H1 (cell line): ENCODE measurements around the gene KANSL1. TPM values are rescaled to one million over a fixed set of nuclear protein-coding genes. Genes with fewer than 3 reads are reported as not detected.

ENCODE experiments used
- CTCF ChIA-PET: fragments of 300-600 bp; sonication (Branson Sonifier 250); formaldehyde crosslinking; loops from one replicate; lab custom pipeline; 2021; ENCODE audit not compliant: partially characterized antibody; lab: Charles Lee
- POLR2A ChIA-PET: fragments of 300-600 bp; sonication (Branson Sonifier 250); formaldehyde crosslinking; loops from one replicate; lab custom pipeline; 2021; ENCODE audit warnings: inconsistent platforms; ENCODE audit not compliant: partially characterized antibody; lab: Charles Lee
- DNase-seq, 2 experiments: peaks; one replicate each; pipeline versions ENCODE4 v3.0.0 to v3.0.0-alpha.2; 2010 to 2022; ENCODE audit warnings: low spot score in 2 of 2, low read depth in 1 of 2, mixed read lengths in 1 of 2
- FAIRE-seq: peaks from 2 replicates; lab custom pipeline; 2011; peaks lifted over from hg19 to GRCh38; lab: Jason Lieb, UNC
- H2AFZ ChIP-seq: 2 replicates; pipeline ENCODE4 v1.8.1; 2012; ENCODE audit warnings: low read length, inconsistent platforms
- H2AK5ac ChIP-seq: 2 replicates; pipeline ENCODE4 v1.6.1; 2013; ENCODE audit warnings: low read depth, low read length
- H2BK120ac ChIP-seq: replicated peaks from 2 replicates; pipeline ENCODE3; 2013; ENCODE audit warnings: low read depth, low read length, inconsistent platforms
- H2BK12ac ChIP-seq: 2 replicates; pipeline ENCODE4 v1.6.1; 2013; ENCODE audit warnings: low read depth, low read length
- H2BK15ac ChIP-seq: 2 replicates; pipeline ENCODE4 v1.6.1; 2013; ENCODE audit warnings: low read length
- H2BK20ac ChIP-seq: 2 replicates; pipeline ENCODE4 v1.6.1; 2013; ENCODE audit warnings: low read length
- H2BK5ac ChIP-seq: 2 replicates; pipeline ENCODE4 v1.6.1; 2013; ENCODE audit warnings: low read depth, low read length
- H3K14ac ChIP-seq: 2 replicates; pipeline ENCODE4 v1.6.1; 2013; ENCODE audit warnings: inconsistent platforms; ENCODE audit not compliant: insufficient read length
- H3K18ac ChIP-seq: 2 replicates; pipeline ENCODE4 v1.6.1; 2013; ENCODE audit warnings: low read length; ENCODE audit errors: extremely low read depth
- H3K23ac ChIP-seq: 2 replicates; pipeline ENCODE4 v1.6.1; 2013; ENCODE audit warnings: inconsistent platforms; ENCODE audit not compliant: insufficient read length
- H3K23me2 ChIP-seq: 2 replicates; pipeline ENCODE4 v1.6.1; 2013; ENCODE audit warnings: low read depth, low read length
- H3K27ac ChIP-seq: 2 replicates; pipeline ENCODE4 v1.6.1; 2011; ENCODE audit warnings: low read depth, low read length, inconsistent platforms
- H3K27me3 ChIP-seq, 4 experiments: replicated peaks in 1 of 4; 1 replicate in 1 of 4; 2 replicates in 3 of 4; pipeline versions ENCODE4 v1.6.1 to v1.8.1; 2011 to 2013; ENCODE audit warnings: low read length in 3 of 4, mild to moderate bottlenecking in 3 of 4, inconsistent platforms in 2 of 4, mixed read lengths in 2 of 4, moderate library complexity in 1 of 4; ENCODE audit not compliant: control insufficient read depth in 3 of 4, insufficient read depth in 3 of 4; ENCODE audit errors: extremely low read depth in 1 of 4
- H3K36me3 ChIP-seq, 4 experiments: 2 replicates each; pipeline versions ENCODE4 v1.6.1 to v1.8.1; 2011 to 2013; ENCODE audit warnings: mild to moderate bottlenecking in 4 of 4, low read length in 3 of 4, moderate library complexity in 2 of 4, control low read depth in 1 of 4, inconsistent platforms in 1 of 4; ENCODE audit not compliant: insufficient read depth in 4 of 4, control insufficient read depth in 2 of 4
- H3K4ac ChIP-seq: replicated peaks from 2 replicates; pipeline ENCODE3; 2013; ENCODE audit warnings: low read length, low read depth, mixed read lengths, inconsistent platforms; ENCODE audit not compliant: insufficient read length
- H3K4me1 ChIP-seq, 4 experiments: replicated peaks in 1 of 4; 1 replicate in 1 of 4; 2 replicates in 3 of 4; pipeline versions ENCODE4 v1.6.1 to v1.8.1; 2011 to 2013; ENCODE audit warnings: low read length in 3 of 4, inconsistent platforms in 2 of 4, mixed read lengths in 1 of 4; ENCODE audit not compliant: insufficient read depth in 4 of 4, control insufficient read depth in 3 of 4
- H3K4me2 ChIP-seq, 2 experiments: 2 replicates each; pipeline versions ENCODE4 v1.6.1 to v1.8.1; 2011 to 2013; ENCODE audit warnings: low read depth in 2 of 2, low read length in 2 of 2, control low read depth in 1 of 2, inconsistent platforms in 1 of 2, mild to moderate bottlenecking in 1 of 2; ENCODE audit not compliant: insufficient read depth in 1 of 2
- H3K4me3 ChIP-seq, 4 experiments: fragments of 200-600, 300-600 bp in 1 of 4; sonication (generic), shearing (Covaris generic), sonication (Bioruptor Twin) in 1 of 4; 2 replicates each; pipeline versions ENCODE4 v1.5.1 to v1.8.1; 2011 to 2016; ENCODE audit warnings: low read length in 4 of 4, low read depth in 3 of 4, control low read depth in 2 of 4, inconsistent platforms in 2 of 4, mild to moderate bottlenecking in 2 of 4, mixed read lengths in 1 of 4, moderate library complexity in 1 of 4; ENCODE audit not compliant: insufficient read depth in 2 of 4; ENCODE audit errors: extremely low read depth in 1 of 4
- H3K56ac ChIP-seq: replicated peaks from 2 replicates; pipeline ENCODE3; 2013; ENCODE audit warnings: low read depth, mild to moderate bottlenecking, mixed read lengths, low read length, inconsistent platforms; ENCODE audit not compliant: insufficient read length
- H3K79me1 ChIP-seq: 2 replicates; pipeline ENCODE4 v1.6.1; 2013; ENCODE audit warnings: low read depth, low read length, control low read depth
- H3K79me2 ChIP-seq, 2 experiments: 2 replicates each; pipeline versions ENCODE4 v1.6.1 to v1.8.1; 2012 to 2013; ENCODE audit warnings: low read length in 2 of 2, mild to moderate bottlenecking in 2 of 2, inconsistent platforms in 1 of 2; ENCODE audit not compliant: insufficient read depth in 2 of 2, control insufficient read depth in 1 of 2
- H3K9ac ChIP-seq, 4 experiments: replicated peaks in 1 of 4; 1 replicate in 1 of 4; 2 replicates in 3 of 4; pipeline versions ENCODE4 v1.6.1 to v1.8.1; 2011 to 2013; ENCODE audit warnings: low read depth in 3 of 4, low read length in 3 of 4, control low read depth in 2 of 4, mild to moderate bottlenecking in 2 of 4, moderate library complexity in 2 of 4, inconsistent platforms in 1 of 4; ENCODE audit errors: extremely low read depth in 1 of 4
- H3K9me3 ChIP-seq, 2 experiments: 2 replicates each; pipeline versions ENCODE4 v1.6.1 to v1.8.1; 2012 to 2013; ENCODE audit warnings: mild to moderate bottlenecking in 2 of 2, moderate library complexity in 2 of 2, control low read depth in 1 of 2, inconsistent platforms in 1 of 2, low read depth in 1 of 2, low read length in 1 of 2, mixed read lengths in 1 of 2; ENCODE audit not compliant: insufficient read depth in 2 of 2
- H4K20me1 ChIP-seq, 2 experiments: replicated peaks in 1 of 2; 2 replicates each; pipeline versions ENCODE3 to v1.8.1; 2011 to 2013; ENCODE audit warnings: inconsistent platforms in 2 of 2, low read length in 2 of 2, mild to moderate bottlenecking in 1 of 2; ENCODE audit not compliant: insufficient read depth in 2 of 2, control insufficient read depth in 1 of 2
- H4K5ac ChIP-seq: 2 replicates; pipeline ENCODE4 v1.6.1; 2013; ENCODE audit warnings: low read length, low read depth, mixed read lengths, inconsistent platforms; ENCODE audit not compliant: insufficient read length
- H4K8ac ChIP-seq: 2 replicates; pipeline ENCODE4 v1.8.0; 2013; ENCODE audit warnings: mild to moderate bottlenecking, moderate library complexity, low read length, inconsistent platforms; ENCODE audit not compliant: insufficient read depth; ENCODE audit errors: extremely low read depth
- H4K91ac ChIP-seq: replicated peaks from 2 replicates; pipeline ENCODE3; 2013; ENCODE audit warnings: low read length, mixed read lengths, inconsistent platforms; ENCODE audit not compliant: insufficient read length
- BACH1 ChIP-seq: IDR thresholded peaks from 2 replicates; pipeline ENCODE4 v1.6.1; 2012; ENCODE audit warnings: low read length, improper control_type of control experiment
- WGBS, 2 experiments: shearing (Covaris generic) in 1 of 2; methylation state at CpG; one replicate each; pipeline versions ENCODE4 v1.1.6 to v1.1.7; 2013 to 2015; ENCODE audit warnings: low lambda C conversion rate in 2 of 2, mixed read lengths in 2 of 2, inconsistent platforms in 1 of 2, low coverage in 1 of 2, missing lambda C conversion rate in 1 of 2; ENCODE audit not compliant: insufficient replicate concordance in 2 of 2, insufficient coverage in 1 of 2, insufficient read length in 1 of 2; ENCODE audit errors: extremely low coverage in 1 of 2, missing lambda C conversion rate in 1 of 2; 5-methylcytosine and 5-hydroxymethylcytosine counted together
- polyA plus RNA-seq, 7 experiments: library from polyadenylated mRNA; depleted of rRNA in 3 of 7; stranded (reverse) in 5 of 7; unstranded in 2 of 7; fragments of >200 nt in 5 of 7; fragments of 200-250 nt in 2 of 7; gene quantifications; 1 replicate in 5 of 7; 2 replicates in 1 of 7; 4 replicates in 1 of 7; pipeline versions ENCODE4 v1.2.1 to v1.2.3, GENCODE V29; 2011 to 2013; ENCODE audit warnings: missing spikeins in 2 of 7, mixed read lengths in 2 of 7
- total RNA-seq: library from RNA; stranded (reverse); fragmentation: NEBNext Ultra II Directional; extraction: Animal tissue kit (Norgen Biotek cat#: 25700); gene quantifications from 2 replicates; pipeline ENCODE4 v1.2.1, GENCODE V29; 2021
- TF ChIP-seq, protein P1 (sequence below): IDR thresholded peaks from 2 replicates; pipeline ENCODE4 v1.6.1; 2011; ENCODE audit warnings: low read depth, mild to moderate bottlenecking, low read length; ENCODE audit not compliant: insufficient read depth

Gene KANSL1
- total and polyA plus RNA-seq, 2 of the 8 experiments (the other 6 are each of a cell fraction or from before 2014, with no cell fraction given): 34.0 to 128 TPM

DNA sequence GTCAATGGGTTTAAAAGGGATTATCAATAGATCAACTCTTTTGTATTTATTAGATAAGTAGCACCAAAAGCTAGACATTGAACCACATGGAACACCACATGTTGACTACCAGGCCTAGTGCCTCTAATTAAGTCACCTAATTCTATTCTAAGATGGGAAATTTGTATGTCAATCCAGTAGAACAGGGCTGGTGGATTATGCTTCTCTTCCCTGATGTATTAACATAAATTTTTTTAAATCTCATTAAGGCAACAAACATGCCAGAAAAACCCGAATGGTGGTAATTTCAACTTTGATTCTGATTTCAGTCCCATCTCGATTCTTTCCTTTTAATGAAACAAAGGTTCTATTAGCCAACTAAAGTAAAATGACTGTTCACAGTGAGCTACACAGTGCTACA lies 92.6 kb downstream of the KANSL1 start:
- Histone ChIP-seq H2BK15ac (no peak overlapping the region), H2BK120ac (no peak overlapping the region), H2BK12ac (no peak overlapping the region), H3K9ac (no peak overlapping the region), H3K23me2 (no peaks in the 10 kb centered on the region), H3K4me2 (no peak overlapping the region), H3K79me1 (peaks cover 2% of the 10 kb centered on the region; the same call in 1 of the 2 replicates), H2BK20ac (no peak overlapping the region)
- POLR2A ChIA-PET: interaction anchor here (0.6 to 1.6 kb wide), 3 partner anchors 9 to 93 kb away, joined by 3 to 6 read pairs (median 5); partner anchors contain the start of gene KANSL1
- no peak for DNase-seq
- no peak for FAIRE-seq
- no peak for TF ChIP-seq BACH1
- TF ChIP-seq, protein P1, sequence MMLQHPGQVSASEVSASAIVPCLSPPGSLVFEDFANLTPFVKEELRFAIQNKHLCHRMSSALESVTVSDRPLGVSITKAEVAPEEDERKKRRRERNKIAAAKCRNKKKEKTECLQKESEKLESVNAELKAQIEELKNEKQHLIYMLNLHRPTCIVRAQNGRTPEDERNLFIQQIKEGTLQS: no peak
- TF ChIP-seq, all 59 proteins: peak for 0
- no peak overlapping the region for H3K23ac ChIP-seq
- H3K4me1 ChIP-seq: peaks cover 2 to 6% (median 4%) of the 10 kb centered on the region in 4 experiments; a peak in 4 of 7 replicates
- H2AFZ ChIP-seq: no peak overlapping the region
- H4K20me1 ChIP-seq: peaks cover 7 to 8% of the 10 kb centered on the region in 2 experiments
- no peak overlapping the region for H2AK5ac ChIP-seq
- H4K5ac ChIP-seq: no peak overlapping the region
- no peaks in the 10 kb centered on the region for H3K36me3 ChIP-seq
- no peak overlapping the region for H3K56ac ChIP-seq
- CTCF ChIA-PET: interaction anchor here (0.8 to 2.9 kb wide), 6 partner anchors 11 to 89 kb away, joined by 3 to 10 read pairs (median 3); no protein-coding TSS in a partner anchor
- no peaks in the 10 kb centered on the region for H3K9me3 ChIP-seq
- H4K91ac ChIP-seq: no peak overlapping the region
- no peak overlapping the region for H4K8ac ChIP-seq
- H3K18ac ChIP-seq: no peak overlapping the region
- no peak overlapping the region for H2BK5ac ChIP-seq
- no peaks in the 10 kb centered on the region for H3K27me3 ChIP-seq
- H3K14ac ChIP-seq: no peak overlapping the region
- no peak overlapping the region for H3K4ac ChIP-seq
- WGBS, 2 experiments: 74% methylated on average over 2 of the region's 2 CpGs; no CpG with 5 or more reads in 1 of the 2 experiments
- H3K4me3 ChIP-seq: no peak overlapping the region
- H3K27ac ChIP-seq: no peak overlapping the region
- peaks cover 9 to 97% of the 10 kb centered on the region in 2 experiments for H3K79me2 ChIP-seq
